ENCODE measurements around the gene RYR3.
A peak's percentile ranks its signal among the peaks of the same experiment; 100 is the strongest.

The RYR3 gene

GRCh38 chr15:33279613-33280205 lies 31.1 kb upstream of the RYR3 start:
- Histone ChIP-seq H3K36me3 (ENCODE audit: control insufficient read depth in 1 of 2, insufficient read depth in 2 of 2, low read length in 2 of 2) (no peaks in the 10 kb centered on the region), H3K14ac (ENCODE audit: low read length) (peak overlapping the region; percentile 52), H3K4me3 (ENCODE audit: low read depth, low read length) (no peak overlapping the region), H4K91ac (ENCODE audit: low read depth, low read length) (no peak overlapping the region), H3K79me2 (ENCODE audit: control insufficient read depth, insufficient read depth, low read length, poor library complexity) (no peaks in the 10 kb centered on the region), H3K23ac (ENCODE audit: low read length) (no peak overlapping the region), H3K79me1 (ENCODE audit: low read length) (peaks cover 7% of the 10 kb centered on the region), H3K9me3 (ENCODE audit: insufficient read depth, low read depth, low read length) (no peaks in the 10 kb centered on the region), H3K9ac (ENCODE audit: low read length) (no peak overlapping the region), H2BK120ac (ENCODE audit: insufficient read depth, low read length, poor library complexity) (peak overlapping the region; percentile 82), H4K8ac (ENCODE audit: low read depth, low read length) (no peak overlapping the region), H3K4me1 (ENCODE audit: control insufficient read depth in 1 of 2, insufficient read depth in 2 of 2, low read length in 2 of 2) (peaks cover 4 to 7% of the 10 kb centered on the region in 2 experiments), H3K4ac (ENCODE audit: low read depth, low read length) (no peak overlapping the region), H2AK5ac (ENCODE audit: low read length) (no peak overlapping the region), H2BK12ac (ENCODE audit: low read length) (peak overlapping the region; percentile 95), H3K27me3 (ENCODE audit: insufficient read depth, low read length) (no peaks in the 10 kb centered on the region), H3K4me2 (ENCODE audit: low read length) (no peak overlapping the region), H2BK5ac (ENCODE audit: low read depth, low read length, poor library complexity) (peak overlapping the region; percentile 27), H3K27ac (ENCODE audit: low read depth, low read length) (peak overlapping the region; percentile 27), H2AFZ (ENCODE audit: insufficient read depth, low read length, poor library complexity) (no peak overlapping the region), H4K12ac (ENCODE audit: low read depth, low read length) (no peak overlapping the region), H3K18ac (ENCODE audit: low read length) (no peak overlapping the region)
- WGBS (ENCODE audit: extremely low coverage, insufficient coverage, insufficient read length): no CpG with 5 or more reads among the region's 6 CpGs
- DNase-seq: no peak

- no peak overlapping the region for H3K14ac ChIP-seq (ENCODE audit: low read length)
- peak overlapping the region; percentile 4 for H3K9ac ChIP-seq (ENCODE audit: low read length)
- H3K9me3 ChIP-seq (ENCODE audit: insufficient read depth, low read depth, low read length): no peaks in the 10 kb centered on the region
Observed at GRCh38 chr15:33282226-33283020, 28.3 kb upstream of the RYR3 start.

GRCh38 chr15:33283576-33283975 lies 27.2 kb upstream of the RYR3 start:
- Histone ChIP-seq H3K14ac (ENCODE audit: low read length) (no peak overlapping the region), H3K36me3 (ENCODE audit: control insufficient read depth in 1 of 2, insufficient read depth in 2 of 2, low read length in 2 of 2) (no peaks in the 10 kb centered on the region), H3K27ac (ENCODE audit: low read depth, low read length) (no peak overlapping the region), H2BK5ac (ENCODE audit: low read depth, low read length, poor library complexity) (no peak overlapping the region), H3K23ac (ENCODE audit: low read length) (no peak overlapping the region), H3K9me3 (ENCODE audit: insufficient read depth, low read depth, low read length) (no peaks in the 10 kb centered on the region), H3K79me2 (ENCODE audit: control insufficient read depth, insufficient read depth, low read length, poor library complexity) (no peaks in the 10 kb centered on the region), H2BK12ac (ENCODE audit: low read length) (no peak overlapping the region), H3K79me1 (ENCODE audit: low read length) (peaks cover 8% of the 10 kb centered on the region), H2AFZ (ENCODE audit: insufficient read depth, low read length, poor library complexity) (no peak overlapping the region), H3K4me2 (ENCODE audit: low read length) (no peak overlapping the region), H3K4me3 (ENCODE audit: low read depth, low read length) (no peak overlapping the region), H2BK120ac (ENCODE audit: insufficient read depth, low read length, poor library complexity) (no peak overlapping the region), H3K4ac (ENCODE audit: low read depth, low read length) (no peak overlapping the region), H3K4me1 (ENCODE audit: control insufficient read depth in 1 of 2, insufficient read depth in 2 of 2, low read length in 2 of 2) (peaks cover 4 to 7% of the 10 kb centered on the region in 2 experiments), H3K18ac (ENCODE audit: low read length) (no peak overlapping the region), H4K12ac (ENCODE audit: low read depth, low read length) (no peak overlapping the region), H3K27me3 (ENCODE audit: insufficient read depth, low read length) (no peaks in the 10 kb centered on the region), H3K9ac (ENCODE audit: low read length) (no peak overlapping the region), H4K91ac (ENCODE audit: low read depth, low read length) (no peak overlapping the region), H2AK5ac (ENCODE audit: low read length) (no peak overlapping the region), H4K8ac (ENCODE audit: low read depth, low read length) (no peak overlapping the region)
- no peak for DNase-seq
- WGBS (ENCODE audit: extremely low coverage, insufficient coverage, insufficient read length): no CpG with 5 or more reads among the region's 2 CpGs

More at GRCh38 chr15:33282226-33283020, 28.3 kb upstream of the RYR3 start:
- Histone ChIP-seq H3K36me3 (ENCODE audit: control insufficient read depth in 1 of 2, insufficient read depth in 2 of 2, low read length in 2 of 2) (no peaks in the 10 kb centered on the region), H3K23ac (ENCODE audit: low read length) (no peak overlapping the region), H2BK5ac (ENCODE audit: low read depth, low read length, poor library complexity) (no peak overlapping the region), H2BK12ac (ENCODE audit: low read length) (peak overlapping the region; percentile 93), H4K91ac (ENCODE audit: low read depth, low read length) (no peak overlapping the region), H3K27me3 (ENCODE audit: insufficient read depth, low read length) (no peaks in the 10 kb centered on the region), H3K27ac (ENCODE audit: low read depth, low read length) (no peak overlapping the region), H3K79me1 (ENCODE audit: low read length) (peaks cover 7% of the 10 kb centered on the region), H2AK5ac (ENCODE audit: low read length) (peak overlapping the region; percentile 39), H2AFZ (ENCODE audit: insufficient read depth, low read length, poor library complexity) (no peak overlapping the region), H3K79me2 (ENCODE audit: control insufficient read depth, insufficient read depth, low read length, poor library complexity) (no peaks in the 10 kb centered on the region), H3K4me2 (ENCODE audit: low read length) (no peak overlapping the region), H3K4me3 (ENCODE audit: low read depth, low read length) (no peak overlapping the region), H2BK120ac (ENCODE audit: insufficient read depth, low read length, poor library complexity) (no peak overlapping the region), H3K18ac (ENCODE audit: low read length) (no peak overlapping the region), H4K8ac (ENCODE audit: low read depth, low read length) (no peak overlapping the region), H3K4me1 (ENCODE audit: control insufficient read depth in 1 of 2, insufficient read depth in 2 of 2, low read length in 2 of 2) (peaks cover 4 to 7% of the 10 kb centered on the region in 2 experiments), H4K12ac (ENCODE audit: low read depth, low read length) (no peak overlapping the region), H3K4ac (ENCODE audit: low read depth, low read length) (no peak overlapping the region)
- no peak for DNase-seq
- no CpG with 5 or more reads among the region's 6 CpGs for WGBS (ENCODE audit: extremely low coverage, insufficient coverage, insufficient read length)

- H3K79me2 ChIP-seq (ENCODE audit: control insufficient read depth, insufficient read depth, low read length, poor library complexity): no peaks in the 10 kb centered on the region
- H3K9me3 ChIP-seq (ENCODE audit: insufficient read depth, low read depth, low read length): no peaks in the 10 kb centered on the region
- H2AFZ ChIP-seq (ENCODE audit: insufficient read depth, low read length, poor library complexity): no peak overlapping the region
- H3K18ac ChIP-seq (ENCODE audit: low read length): no peak overlapping the region
- H3K4me1 ChIP-seq (ENCODE audit: control insufficient read depth in 1 of 2, insufficient read depth in 2 of 2, low read length in 2 of 2): peaks cover 0 to 2% of the 10 kb centered on the region in 2 experiments
- no peak overlapping the region for H3K4me3 ChIP-seq (ENCODE audit: low read depth, low read length)
- no peak overlapping the region for H3K14ac ChIP-seq (ENCODE audit: low read length)
- no peaks in the 10 kb centered on the region for H3K27me3 ChIP-seq (ENCODE audit: insufficient read depth, low read length)
- H3K27ac ChIP-seq (ENCODE audit: low read depth, low read length): no peak overlapping the region
- WGBS (ENCODE audit: extremely low coverage, insufficient coverage, insufficient read length): no CpG with 5 or more reads among the region's 1 CpG
- H3K79me1 ChIP-seq (ENCODE audit: low read length): peaks cover 3% of the 10 kb centered on the region
- no peaks in the 10 kb centered on the region for H3K36me3 ChIP-seq (ENCODE audit: control insufficient read depth in 1 of 2, insufficient read depth in 2 of 2, low read length in 2 of 2)
- no peak overlapping the region for H3K4me2 ChIP-seq (ENCODE audit: low read length)
- no peak overlapping the region for H4K91ac ChIP-seq (ENCODE audit: low read depth, low read length)
- DNase-seq: no peak
- no peak overlapping the region for H2BK120ac ChIP-seq (ENCODE audit: insufficient read depth, low read length, poor library complexity)
- no peak overlapping the region for H4K12ac ChIP-seq (ENCODE audit: low read depth, low read length)
- H3K9ac ChIP-seq (ENCODE audit: low read length): no peak overlapping the region
- H3K4ac ChIP-seq (ENCODE audit: low read depth, low read length): no peak overlapping the region
- H4K8ac ChIP-seq (ENCODE audit: low read depth, low read length): no peak overlapping the region
- H3K23ac ChIP-seq (ENCODE audit: low read length): no peak overlapping the region
- H2BK12ac ChIP-seq (ENCODE audit: low read length): no peak overlapping the region
- H2BK5ac ChIP-seq (ENCODE audit: low read depth, low read length, poor library complexity): no peak overlapping the region
- H2AK5ac ChIP-seq (ENCODE audit: low read length): no peak overlapping the region
Observed at GRCh38 chr15:33284336-33284735, 26.4 kb upstream of the RYR3 start.
